ENCODE results near the gene RNU1-3.
"Not testable (repeated sequence)": the region's sequence is repeated elsewhere in the genome, so short reads cannot be mapped to it uniquely, and the experiment has no call there.

DNA sequence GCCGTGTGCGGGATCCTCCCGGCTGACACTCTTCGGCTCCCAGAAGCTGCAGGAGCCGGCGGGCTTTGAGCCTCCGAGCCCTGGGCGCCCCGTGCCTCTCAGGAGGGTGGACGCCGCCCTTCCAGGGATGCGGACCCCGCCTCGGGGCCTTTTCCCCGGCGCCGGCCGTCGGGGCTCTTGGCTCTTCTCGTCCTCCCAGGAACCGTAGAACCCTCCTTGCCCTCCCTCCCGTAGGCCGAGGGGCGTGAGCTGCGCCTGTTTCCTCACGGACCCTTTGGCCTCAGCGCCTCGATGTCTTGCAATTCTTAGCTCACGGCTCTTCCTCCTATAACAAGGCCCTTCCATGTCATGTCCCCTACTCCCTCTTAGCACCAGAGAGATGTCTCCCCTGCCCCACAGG lies 13.6 kb upstream of the RNU1-3 start:
- TF ChIP-seq POLR2A (IDR thresholded peaks at IDR 0.05; ENCODE audit: control extremely low read depth in 1 of 2, low read depth in 2 of 2, low read length in 2 of 2); SAP30 (IDR thresholded peaks at IDR 0.05; ENCODE audit: insufficient read depth, insufficient replicate concordance, low read length); KDM4A (IDR thresholded peaks at IDR 0.05; ENCODE audit: low read depth, low read length, severe bottlenecking); EZH2 (IDR thresholded peaks at IDR 0.05; ENCODE audit: low read depth, low read length, severe bottlenecking); SUZ12 (IDR thresholded peaks at IDR 0.05; ENCODE audit: low read length); POLR2AphosphoS5 (IDR thresholded peaks at IDR 0.05; ENCODE audit: low read depth, low read length); HDAC2 (IDR thresholded peaks at IDR 0.05; ENCODE audit: borderline replicate concordance in 1 of 2, low read depth in 2 of 2, low read length in 2 of 2); YY1 (IDR thresholded peaks at IDR 0.05; ENCODE audit: low read depth, low read length); EP300 (IDR thresholded peaks at IDR 0.05; ENCODE audit: borderline replicate concordance in 1 of 2, low read depth in 2 of 2, low read length in 2 of 2); RAD21 (IDR thresholded peaks at IDR 0.05 in 1 of 2, conservative IDR thresholded peaks at IDR 0.05 in 1 of 2; ENCODE audit: low read depth in 2 of 2, low read length in 2 of 2); CHD2 (IDR thresholded peaks at IDR 0.05; ENCODE audit: low read length); SIN3A (conservative IDR thresholded peaks at IDR 0.05 in 1 of 2, IDR thresholded peaks at IDR 0.05 in 1 of 2; ENCODE audit: low read depth in 1 of 2, low read length in 2 of 2): not testable (repeated sequence)
- TF ChIP-seq, protein P1, sequence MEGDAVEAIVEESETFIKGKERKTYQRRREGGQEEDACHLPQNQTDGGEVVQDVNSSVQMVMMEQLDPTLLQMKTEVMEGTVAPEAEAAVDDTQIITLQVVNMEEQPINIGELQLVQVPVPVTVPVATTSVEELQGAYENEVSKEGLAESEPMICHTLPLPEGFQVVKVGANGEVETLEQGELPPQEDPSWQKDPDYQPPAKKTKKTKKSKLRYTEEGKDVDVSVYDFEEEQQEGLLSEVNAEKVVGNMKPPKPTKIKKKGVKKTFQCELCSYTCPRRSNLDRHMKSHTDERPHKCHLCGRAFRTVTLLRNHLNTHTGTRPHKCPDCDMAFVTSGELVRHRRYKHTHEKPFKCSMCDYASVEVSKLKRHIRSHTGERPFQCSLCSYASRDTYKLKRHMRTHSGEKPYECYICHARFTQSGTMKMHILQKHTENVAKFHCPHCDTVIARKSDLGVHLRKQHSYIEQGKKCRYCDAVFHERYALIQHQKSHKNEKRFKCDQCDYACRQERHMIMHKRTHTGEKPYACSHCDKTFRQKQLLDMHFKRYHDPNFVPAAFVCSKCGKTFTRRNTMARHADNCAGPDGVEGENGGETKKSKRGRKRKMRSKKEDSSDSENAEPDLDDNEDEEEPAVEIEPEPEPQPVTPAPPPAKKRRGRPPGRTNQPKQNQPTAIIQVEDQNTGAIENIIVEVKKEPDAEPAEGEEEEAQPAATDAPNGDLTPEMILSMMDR (IDR thresholded peaks at IDR 0.05; ENCODE audit: control extremely low read depth in 1 of 3, insufficient read depth in 1 of 3, low read depth in 1 of 3, low read length in 3 of 3): not testable (repeated sequence)
- TF ChIP-seq, protein P2, sequence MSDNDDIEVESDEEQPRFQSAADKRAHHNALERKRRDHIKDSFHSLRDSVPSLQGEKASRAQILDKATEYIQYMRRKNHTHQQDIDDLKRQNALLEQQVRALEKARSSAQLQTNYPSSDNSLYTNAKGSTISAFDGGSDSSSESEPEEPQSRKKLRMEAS (IDR thresholded peaks at IDR 0.05): peak; percentile 31; the same call in 1 of the 2 replicates

Measured in H1 (cell line).